Hematopoietic multipotent progenitor cell treated with erythropoietin and hydrocortisone succinate and interleukin-3 and kit ligand, for 4 days (in vitro differentiated cells): Measurements from ENCODE around the gene ACAA1.
"Not testable (repeated sequence)": the region's sequence is repeated elsewhere in the genome, so short reads cannot be mapped to it uniquely, and the experiment has no call there.

Experiments used
- DNase-seq: peaks from one replicate; pipeline ENCODE4 v3.0.0-alpha.2; 2015

ACAA1 gene

GRCh38 chr3:38136777-38137614 is at the start of gene ACAA1:
Gene ACAA1 (minus strand): TSS chr3:38137127. CDS start chr3:38137035, 92 bp downstream.
- DNase-seq: peak; percentile 100

GRCh38 chr3:38177181-38177580 is 40.3 kb upstream of the ACAA1 start:
- no peak for DNase-seq

GRCh38 chr3:38173834-38174418 is 37.0 kb upstream of the ACAA1 start:
- DNase-seq: no peak

- DNase-seq: no peak
Observed at GRCh38 chr3:38171622-38172021, 34.7 kb upstream of the ACAA1 start.

- DNase-seq: no peak
Observed at GRCh38 chr3:38170722-38171121, 33.8 kb upstream of the ACAA1 start.

- no peak for DNase-seq
Observed at GRCh38 chr3:38169027-38169317, 32.0 kb upstream of the ACAA1 start.

- DNase-seq: no peak
Observed at GRCh38 chr3:38168151-38169026, 31.5 kb upstream of the ACAA1 start.

- DNase-seq: no peak
Observed at GRCh38 chr3:38167591-38167990, 30.7 kb upstream of the ACAA1 start.

- DNase-seq: no peak
Observed at GRCh38 chr3:38165722-38166387, 28.9 kb upstream of the ACAA1 start.

- DNase-seq: peak; percentile 100
Observed at GRCh38 chr3:38164952-38165721, 28.2 kb upstream of the ACAA1 start, which contains the start of gene OXSR1. Gene OXSR1 (plus strand): TSS chr3:38165537. CDS start chr3:38165877, 340 bp downstream.

- no peak for DNase-seq
Observed at GRCh38 chr3:38164643-38164951, 27.7 kb upstream of the ACAA1 start.

GRCh38 chr3:38163841-38164642 is 27.1 kb upstream of the ACAA1 start:
- DNase-seq: no peak

- DNase-seq: peak; percentile 74
Observed at GRCh38 chr3:38163117-38163840, 26.4 kb upstream of the ACAA1 start.

- DNase-seq: not testable (repeated sequence)
Observed at GRCh38 chr3:38160704-38161103, 23.8 kb upstream of the ACAA1 start.

- no peak for DNase-seq
Observed at GRCh38 chr3:38158472-38158871, 21.5 kb upstream of the ACAA1 start.

GRCh38 chr3:38157595-38157994 is 20.7 kb upstream of the ACAA1 start:
- no peak for DNase-seq

- DNase-seq: no peak
Observed at GRCh38 chr3:38157117-38157516, 20.2 kb upstream of the ACAA1 start.

GRCh38 chr3:38155825-38156224 is 18.9 kb upstream of the ACAA1 start:
- DNase-seq: no peak

GRCh38 chr3:38154625-38155255 is 17.8 kb upstream of the ACAA1 start:
- no peak for DNase-seq

GRCh38 chr3:38154033-38154494 is 17.1 kb upstream of the ACAA1 start:
- peak; percentile 23 for DNase-seq
